ENCODE measurements around the gene A4GNT.

Gene A4GNT

GRCh38 chr3:138082085-138082991, 49.9 kb downstream of the A4GNT start:
- no peaks in the 10 kb centered on the region for H3K27me3 ChIP-seq (replicated peaks)
- in situ Hi-C loops (cut with HindIII; ENCODE audit: low pct_ligation_motif_present, low sequenced_read_pairs): no loop called here
- H3K4me3 ChIP-seq (ENCODE audit: low read depth, low read length): peak overlapping the region; percentile 24
- TF ChIP-seq CTCF (IDR thresholded peaks at IDR 0.05; ENCODE audit: low read depth, low read length, missing control alignments): no peak
- peak; percentile 94 for DNase-seq
- peaks cover 15% of the 10 kb centered on the region for H3K36me3 ChIP-seq (replicated peaks)
- H3K27ac ChIP-seq: peak overlapping the region; percentile 94

GRCh38 chr3:138081371-138082084, 50.7 kb downstream of the A4GNT start:
- in situ Hi-C loops (cut with HindIII; ENCODE audit: low pct_ligation_motif_present, low sequenced_read_pairs): no loop called here
- DNase-seq: peak; percentile 71

GRCh38 chr3:138079901-138080300, 52.3 kb downstream of the A4GNT start:
- H3K36me3 ChIP-seq (replicated peaks): peaks cover 17% of the 10 kb centered on the region
- no peak overlapping the region for H3K4me3 ChIP-seq (ENCODE audit: low read depth, low read length)
- no peaks in the 10 kb centered on the region for H3K27me3 ChIP-seq (replicated peaks)
- in situ Hi-C loops (cut with HindIII; ENCODE audit: low pct_ligation_motif_present, low sequenced_read_pairs): no loop called here
- TF ChIP-seq CTCF (IDR thresholded peaks at IDR 0.05; ENCODE audit: low read depth, low read length, missing control alignments): no peak
- peak overlapping the region; percentile 90 for H3K27ac ChIP-seq
- DNase-seq: peak; percentile 21

More at GRCh38 chr3:138081371-138082084, 50.7 kb downstream of the A4GNT start:
- Histone ChIP-seq H3K4me3 (ENCODE audit: low read depth, low read length) (peak overlapping the region; percentile 24), H3K36me3 (replicated peaks) (peaks cover 19% of the 10 kb centered on the region), H3K27me3 (replicated peaks) (no peaks in the 10 kb centered on the region), H3K27ac (peak overlapping the region; percentile 94)
- TF ChIP-seq CTCF (IDR thresholded peaks at IDR 0.05; ENCODE audit: low read depth, low read length, missing control alignments): no peak

GRCh38 chr3:138078901-138079344, 53.3 kb downstream of the A4GNT start:
- in situ Hi-C loops (cut with HindIII; ENCODE audit: low pct_ligation_motif_present, low sequenced_read_pairs): no loop called here
- DNase-seq: peak; percentile 98
- H3K4me3 ChIP-seq (ENCODE audit: low read depth, low read length): no peak overlapping the region
- H3K27me3 ChIP-seq (replicated peaks): no peaks in the 10 kb centered on the region
- H3K36me3 ChIP-seq (replicated peaks): peaks cover 10% of the 10 kb centered on the region
- peak overlapping the region; percentile 90 for H3K27ac ChIP-seq
- TF ChIP-seq CTCF (IDR thresholded peaks at IDR 0.05; ENCODE audit: low read depth, low read length, missing control alignments): peak; percentile 4

- in situ Hi-C loops (cut with HindIII; ENCODE audit: low pct_ligation_motif_present, low sequenced_read_pairs): no loop called here
- no peak for TF ChIP-seq CTCF (IDR thresholded peaks at IDR 0.05; ENCODE audit: low read depth, low read length, missing control alignments)
- H3K4me3 ChIP-seq (ENCODE audit: low read depth, low read length): no peak overlapping the region
- H3K36me3 ChIP-seq (replicated peaks): peaks cover 4% of the 10 kb centered on the region
- peak overlapping the region; percentile 90 for H3K27ac ChIP-seq
- DNase-seq: peak; percentile 63
- no peaks in the 10 kb centered on the region for H3K27me3 ChIP-seq (replicated peaks)
These were observed 54.1 kb downstream of the A4GNT start for GRCh38 chr3:138078096-138078495.
